Panc1 (cell line): ENCODE measurements around the gene C1orf159.

Experiments
- POLR2AphosphoS5 ChIP-seq: IDR thresholded peaks from 2 replicates; pipeline ENCODE4 v1.6.1; 2012; ENCODE audit warnings: mild to moderate bottlenecking, low read depth, low read length, moderate library complexity
- TF ChIP-seq, protein P1 (sequence below): fragments of 450-650 bp; IDR thresholded peaks from 2 replicates; pipeline ENCODE4 v1.5.1; 2017; ENCODE audit warnings: mild to moderate bottlenecking

DNA sequence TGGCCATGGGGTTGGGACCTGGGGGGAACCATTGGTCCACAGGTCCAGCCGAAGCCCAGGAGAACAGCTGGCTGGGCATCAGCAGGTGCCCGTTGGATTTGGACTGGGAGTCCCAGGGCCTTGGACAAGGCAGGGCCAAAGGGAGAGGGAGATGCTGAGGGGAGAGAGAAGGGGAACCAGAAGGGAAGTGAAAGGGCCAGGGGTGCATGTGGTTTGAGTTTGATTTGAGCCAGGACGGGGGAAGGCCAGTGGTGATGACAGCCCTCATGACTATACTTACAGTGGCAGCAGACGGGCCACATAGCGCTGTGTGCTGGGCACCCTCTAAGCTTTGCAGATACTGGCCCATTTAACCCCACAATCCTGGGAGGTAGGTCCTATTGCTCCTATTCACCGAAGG lies 77.2 kb downstream of the C1orf159 start:
- TF ChIP-seq, protein P1, sequence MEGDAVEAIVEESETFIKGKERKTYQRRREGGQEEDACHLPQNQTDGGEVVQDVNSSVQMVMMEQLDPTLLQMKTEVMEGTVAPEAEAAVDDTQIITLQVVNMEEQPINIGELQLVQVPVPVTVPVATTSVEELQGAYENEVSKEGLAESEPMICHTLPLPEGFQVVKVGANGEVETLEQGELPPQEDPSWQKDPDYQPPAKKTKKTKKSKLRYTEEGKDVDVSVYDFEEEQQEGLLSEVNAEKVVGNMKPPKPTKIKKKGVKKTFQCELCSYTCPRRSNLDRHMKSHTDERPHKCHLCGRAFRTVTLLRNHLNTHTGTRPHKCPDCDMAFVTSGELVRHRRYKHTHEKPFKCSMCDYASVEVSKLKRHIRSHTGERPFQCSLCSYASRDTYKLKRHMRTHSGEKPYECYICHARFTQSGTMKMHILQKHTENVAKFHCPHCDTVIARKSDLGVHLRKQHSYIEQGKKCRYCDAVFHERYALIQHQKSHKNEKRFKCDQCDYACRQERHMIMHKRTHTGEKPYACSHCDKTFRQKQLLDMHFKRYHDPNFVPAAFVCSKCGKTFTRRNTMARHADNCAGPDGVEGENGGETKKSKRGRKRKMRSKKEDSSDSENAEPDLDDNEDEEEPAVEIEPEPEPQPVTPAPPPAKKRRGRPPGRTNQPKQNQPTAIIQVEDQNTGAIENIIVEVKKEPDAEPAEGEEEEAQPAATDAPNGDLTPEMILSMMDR, result no peak
- TF ChIP-seq POLR2AphosphoS5, result no peak
